HG02798 (cell line): Measurements from ENCODE around the gene LTBP1.
"Not testable (repeated sequence)": the region's sequence is repeated elsewhere in the genome, so short reads cannot be mapped to it uniquely, and the experiment has no call there.

ENCODE experiments used
- ATAC-seq: cut with Tn5 transposase; IDR thresholded peaks from one replicate; pipeline ENCODE4 v1.9.1; 2021; ENCODE audit warnings: mild to moderate bottlenecking; ENCODE audit not compliant: unreplicated experiment, poor library complexity

The LTBP1 gene

DNA sequence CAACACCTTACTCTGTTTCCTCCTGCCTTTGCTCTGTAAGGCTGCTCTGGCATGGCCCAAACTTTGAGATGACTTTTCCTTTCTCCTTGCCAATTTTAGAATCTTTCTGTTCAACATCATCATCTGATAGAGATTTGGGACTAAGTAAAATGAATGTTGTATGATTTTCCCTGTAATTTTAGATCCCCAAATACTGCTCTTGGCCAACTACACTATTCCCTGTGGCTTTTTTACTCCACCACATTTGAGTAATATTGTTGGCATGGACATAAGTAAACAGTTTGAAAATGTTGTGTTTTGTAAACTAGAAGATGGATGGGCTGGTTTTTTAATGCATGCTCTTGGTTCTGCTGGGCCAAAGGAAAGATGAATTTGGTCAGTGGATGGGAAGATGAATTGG, 12.1 kb downstream of the LTBP1 start:
- no peak for ATAC-seq

GRCh38 chr2:32960238-32960637, 13.5 kb downstream of the LTBP1 start:
- no peak for ATAC-seq

DNA sequence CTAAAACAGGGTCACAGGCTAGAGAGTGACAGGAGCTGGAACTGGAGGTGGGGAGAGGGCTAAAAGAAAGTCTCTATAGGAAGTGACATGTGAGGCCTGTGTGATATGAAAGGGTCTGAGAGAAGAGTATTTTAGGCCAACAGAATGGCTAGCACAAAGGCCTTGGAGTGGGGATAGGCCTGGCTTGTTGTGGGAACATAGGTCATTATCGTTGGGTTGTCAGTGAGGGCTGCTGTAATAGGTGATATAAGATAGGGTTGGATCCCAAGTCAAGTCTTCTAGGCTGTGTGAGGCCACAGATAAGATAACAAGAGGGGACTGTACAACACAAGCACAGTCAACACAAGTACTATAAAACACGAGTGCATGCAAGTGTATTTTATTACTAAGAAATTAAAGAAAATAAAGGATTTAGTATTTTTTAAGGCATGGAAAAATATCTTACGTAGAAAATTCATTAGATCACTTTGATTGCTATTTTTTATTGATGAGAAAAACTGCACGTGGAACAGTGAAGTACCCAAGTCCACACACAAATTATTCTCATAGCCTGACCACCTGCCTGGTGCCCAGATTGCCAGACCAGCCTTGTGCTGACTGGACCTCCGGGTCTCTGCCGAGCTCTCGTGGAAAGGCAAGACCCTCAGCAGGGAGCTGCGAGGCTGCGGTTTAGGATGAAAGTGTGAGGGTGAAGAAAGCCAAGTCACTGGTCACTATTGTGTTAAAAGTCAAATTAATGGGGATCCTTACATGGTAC, 14.1 kb downstream of the LTBP1 start:
- no peak for ATAC-seq

GRCh38 chr2:32962690-32963089, 15.9 kb downstream of the LTBP1 start:
- ATAC-seq, result no peak

- no peak for ATAC-seq
Measured at GRCh38 chr2:32963941-32964340, 17.2 kb downstream of the LTBP1 start.

DNA sequence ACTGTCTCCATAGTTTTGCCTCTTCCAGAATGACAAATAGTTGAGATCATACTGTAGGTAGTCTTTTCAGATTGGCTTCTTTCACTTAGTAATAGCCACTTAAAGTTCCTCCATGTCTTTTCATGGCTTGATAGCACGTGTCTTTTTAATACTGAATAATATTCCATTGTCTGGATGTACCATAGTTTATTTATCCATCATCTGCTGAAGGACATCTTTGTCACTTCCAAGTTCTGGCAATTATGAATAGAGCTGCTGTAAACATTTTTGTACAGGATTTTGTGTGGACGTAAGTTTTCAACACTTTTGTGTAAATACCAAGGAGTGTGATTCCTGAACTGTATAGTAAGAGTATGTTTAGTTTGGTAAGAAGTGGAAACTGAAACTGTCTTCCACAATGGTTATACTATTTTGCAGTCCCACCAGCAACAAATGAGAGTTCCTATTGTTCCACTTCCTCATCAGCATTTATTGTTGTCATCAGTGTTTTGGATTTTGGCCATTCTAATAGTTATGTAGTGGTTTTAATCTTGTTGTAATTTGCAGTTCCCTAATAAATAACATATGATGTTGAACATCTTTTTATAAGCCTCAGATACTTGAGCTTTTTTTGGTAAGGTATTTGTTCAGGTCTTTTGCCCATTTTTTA, 18.9 kb downstream of the LTBP1 start:
- no peak for ATAC-seq

DNA sequence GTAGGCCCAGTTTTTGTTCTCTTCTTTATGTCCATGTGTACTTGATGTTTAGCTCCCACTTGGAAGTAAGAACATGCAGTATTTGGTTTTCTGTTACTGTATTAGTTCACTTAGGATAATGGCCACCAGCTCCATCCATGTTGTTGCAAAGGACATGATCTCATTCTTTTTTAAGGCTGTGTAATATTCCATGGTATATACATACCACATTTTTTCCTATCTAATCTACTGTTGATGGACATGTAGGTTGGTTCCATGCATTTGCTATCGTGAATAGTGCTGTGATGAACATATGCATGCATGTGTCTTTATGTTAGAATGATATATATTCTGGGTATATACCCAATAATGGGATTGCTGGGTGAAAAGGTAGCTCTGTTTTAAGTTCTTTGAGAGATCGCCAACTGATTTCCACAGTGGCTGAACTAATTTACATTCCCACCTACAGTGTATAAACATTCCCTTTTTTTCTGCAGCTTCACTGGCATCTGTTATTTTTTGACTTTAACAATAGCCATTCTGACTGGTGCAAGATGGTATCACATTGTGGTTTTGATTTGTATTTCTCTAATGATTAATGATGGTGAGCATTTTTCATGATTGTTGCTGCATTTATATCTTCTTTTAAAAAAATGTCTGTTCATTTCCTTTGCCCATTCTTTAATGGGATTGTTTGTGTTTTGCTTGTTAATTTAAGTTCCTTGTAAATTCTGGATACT, 22.9 kb downstream of the LTBP1 start:
- ATAC-seq, result no peak

GRCh38 chr2:32973772-32974171, 27.0 kb downstream of the LTBP1 start:
- ATAC-seq, result not testable (repeated sequence)

DNA sequence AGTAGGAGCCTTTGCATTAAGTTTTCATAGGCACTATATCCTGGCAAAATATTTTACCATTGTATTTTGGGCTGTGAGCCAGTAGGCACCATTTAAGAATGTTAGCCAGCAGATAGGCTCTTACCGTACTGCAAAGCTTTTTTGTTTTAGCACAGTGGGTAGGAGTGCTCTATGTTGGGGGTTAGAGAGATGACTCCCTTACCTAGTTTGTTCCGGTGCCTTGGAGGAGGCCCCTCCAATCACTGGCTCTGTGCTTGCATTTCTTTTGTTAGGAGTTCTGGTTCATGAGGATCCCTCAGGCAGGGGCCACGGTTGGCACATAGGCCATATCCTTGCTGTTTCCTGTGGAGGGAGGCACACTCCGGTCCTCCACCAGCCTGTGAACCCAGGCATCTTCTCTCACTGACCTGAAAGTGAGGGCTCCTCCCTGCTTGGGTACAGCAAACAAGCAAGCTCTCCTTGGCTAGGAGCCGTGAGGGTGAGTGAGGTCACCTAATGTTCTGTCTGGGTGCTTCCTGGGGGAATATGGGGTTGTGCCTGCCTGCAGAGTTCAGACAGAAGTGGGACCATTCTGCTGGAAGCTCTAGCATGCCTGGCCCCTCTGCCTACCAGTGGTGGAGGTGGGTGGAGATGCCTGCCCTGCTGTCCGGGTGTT, 29.8 kb downstream of the LTBP1 start:
- no peak for ATAC-seq

- ATAC-seq, result no peak
Measured at GRCh38 chr2:32977228-32977758, 30.5 kb downstream of the LTBP1 start.

DNA sequence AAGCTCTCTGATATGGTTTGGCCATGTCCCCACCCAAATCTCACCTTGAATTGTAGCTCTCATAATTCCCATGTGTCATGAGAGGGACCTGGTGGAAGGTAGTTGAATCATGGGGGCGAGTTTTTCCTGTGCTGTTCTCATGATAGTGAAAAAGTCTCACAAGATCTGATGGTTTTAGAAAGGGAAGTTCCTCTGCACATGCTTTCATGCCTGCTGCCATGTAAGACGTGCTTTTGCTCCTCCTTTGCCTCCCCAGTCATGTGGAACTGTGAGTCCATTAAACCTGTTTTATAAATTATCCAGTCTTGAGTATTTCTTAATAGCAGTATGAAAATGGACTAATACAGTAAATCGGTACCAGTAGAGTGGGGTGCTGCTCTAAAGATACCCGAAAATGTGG, 34.9 kb downstream of the LTBP1 start:
- ATAC-seq, result no peak

DNA sequence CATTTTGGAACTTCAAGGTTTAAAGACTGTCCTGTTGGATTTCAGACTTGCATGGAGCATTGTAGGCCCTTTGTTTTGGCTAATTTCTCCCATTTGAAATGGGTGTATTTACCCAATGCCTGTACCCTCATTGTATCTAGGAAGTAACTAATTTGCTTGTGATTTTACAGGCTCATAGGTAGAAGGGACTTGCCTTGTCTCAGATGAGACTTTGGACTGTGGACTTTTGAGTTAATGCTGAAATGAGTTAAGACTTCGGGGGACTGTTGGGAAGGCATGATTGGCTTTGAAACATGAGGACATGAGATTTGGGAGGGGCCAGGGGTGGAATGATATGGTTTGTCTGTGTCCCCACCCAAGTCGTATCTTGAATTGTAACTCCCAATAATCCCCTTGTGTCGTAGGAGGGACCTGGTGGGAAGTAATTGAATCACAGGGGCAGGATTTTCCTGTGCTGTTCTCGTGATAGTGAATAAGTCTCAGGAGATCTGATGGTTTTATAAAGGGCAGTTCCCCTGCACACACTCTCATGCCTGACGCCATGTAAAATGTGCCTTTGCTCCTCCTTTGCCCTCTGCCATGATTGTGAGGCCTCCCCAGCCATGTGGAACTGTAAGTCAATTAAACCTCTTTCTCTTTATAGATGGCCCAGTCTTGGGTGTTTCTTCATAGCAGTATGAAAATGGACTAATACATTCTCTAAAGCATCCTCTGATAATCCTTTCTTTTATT, 36.6 kb downstream of the LTBP1 start:
- not testable (repeated sequence) for ATAC-seq

DNA sequence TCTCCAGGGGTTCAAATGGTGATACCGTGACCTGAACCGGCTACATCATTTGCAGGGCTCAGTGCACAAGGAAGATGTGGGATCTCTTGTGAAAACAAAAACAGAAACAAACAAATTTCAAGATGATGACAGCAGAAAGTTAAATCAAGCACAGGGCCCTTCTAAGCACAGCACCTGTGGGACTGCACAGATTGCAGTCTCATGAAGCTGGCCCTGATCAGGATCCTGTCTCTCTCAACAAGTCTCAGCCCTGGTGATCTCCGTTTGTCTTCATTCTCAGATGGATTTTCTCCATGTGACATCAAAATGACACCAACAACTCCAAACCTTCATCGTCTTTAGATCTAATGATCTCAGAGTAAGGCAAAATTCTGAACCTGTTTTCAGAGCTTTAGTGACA, 39.7 kb downstream of the LTBP1 start:
- no peak for ATAC-seq

- no peak for ATAC-seq
Measured at GRCh38 chr2:32988525-32988924, 41.8 kb downstream of the LTBP1 start.

- no peak for ATAC-seq
Measured at GRCh38 chr2:32990556-32990955, 43.8 kb downstream of the LTBP1 start.

DNA sequence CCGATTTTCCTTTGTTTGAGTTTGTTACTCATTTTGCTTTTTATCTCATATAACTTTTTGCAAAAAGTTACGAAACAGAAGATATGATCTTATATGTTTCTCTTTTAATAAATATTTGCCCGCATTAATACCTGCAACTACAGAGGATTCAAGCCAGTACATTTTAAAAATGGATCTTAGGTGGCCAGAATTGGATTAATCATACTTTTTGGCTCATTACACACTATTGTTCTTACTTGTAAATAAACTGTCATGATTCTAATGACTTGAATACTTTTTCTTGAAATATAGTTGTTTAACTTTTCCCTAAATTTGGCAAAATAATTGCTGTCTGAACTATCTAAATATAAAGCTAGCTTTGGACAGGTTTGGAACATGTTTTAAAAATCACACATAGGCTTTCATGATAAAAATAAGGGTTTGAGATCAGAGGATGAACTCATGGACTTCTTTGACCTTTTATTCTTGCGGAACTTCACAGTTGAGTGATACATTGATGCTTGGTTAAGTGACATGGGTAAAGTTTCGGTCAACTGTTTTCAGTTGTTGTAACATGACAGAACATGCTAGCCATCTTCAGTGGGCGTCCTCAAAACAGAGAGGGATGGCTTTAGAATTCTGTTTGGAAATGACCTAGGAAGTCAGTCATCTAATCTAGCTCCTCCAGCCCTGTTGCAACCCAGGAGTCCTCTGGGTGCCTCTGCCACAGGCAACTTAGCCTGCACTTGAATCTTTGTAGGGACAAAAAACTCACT, 44.5 kb downstream of the LTBP1 start:
- no peak for ATAC-seq

DNA sequence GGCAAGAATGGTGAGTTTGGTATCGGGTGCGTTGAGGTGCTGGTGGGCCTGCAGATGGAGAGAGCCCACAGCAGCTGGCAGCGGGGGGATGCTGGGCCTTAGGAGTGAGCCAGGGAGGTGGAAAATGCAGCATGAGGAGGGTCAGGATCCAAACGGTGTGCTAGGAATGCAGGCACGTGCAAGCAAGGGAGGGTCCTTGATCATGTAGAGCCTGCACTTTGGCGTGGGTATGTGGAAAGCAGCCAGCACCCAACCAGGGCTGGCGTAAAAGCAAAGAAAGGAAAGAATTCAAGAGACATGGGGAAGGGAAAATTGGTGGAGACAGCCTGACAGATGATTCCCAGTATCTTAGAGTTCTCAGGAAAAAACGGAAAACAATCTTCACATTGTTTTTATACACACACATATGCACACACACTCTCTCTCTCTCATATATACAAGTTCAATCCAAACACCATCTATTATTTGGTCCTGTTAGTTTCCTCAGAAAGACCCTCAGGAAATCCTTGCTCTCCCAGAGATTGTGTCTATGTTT, 46.3 kb downstream of the LTBP1 start:
- ATAC-seq, result no peak

GRCh38 chr2:32997705-32998104, 51.0 kb downstream of the LTBP1 start:
- no peak for ATAC-seq

DNA sequence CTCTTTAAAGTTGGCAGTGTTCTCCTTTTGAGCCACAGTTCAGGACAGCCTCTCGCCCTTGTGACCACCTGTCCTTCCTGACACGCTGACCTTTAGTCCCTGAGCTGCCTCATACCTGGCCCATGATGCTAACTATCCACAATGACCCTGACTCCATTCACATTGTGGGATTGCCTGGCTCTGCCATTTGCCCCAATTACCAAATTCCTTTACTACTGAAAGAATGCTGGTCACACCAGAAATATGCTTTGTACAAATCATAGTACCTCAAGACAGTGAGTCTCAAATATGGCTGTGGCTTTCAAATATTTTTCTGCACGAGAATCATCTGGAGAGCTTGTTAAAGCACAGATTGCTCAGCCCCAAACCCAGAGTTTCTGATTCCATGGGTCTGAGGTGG, 54.2 kb downstream of the LTBP1 start:
- ATAC-seq, result no peak
